Dermis blood vessel endothelial cell (primary cell): Measurements from ENCODE around the gene ZEB1. TPM values are rescaled to one million over a fixed set of nuclear protein-coding genes. Genes with fewer than 3 reads are reported as not detected.

ENCODE experiments used
- DNase-seq: peaks from one replicate; pipeline ENCODE4 v3.0.0; 2010
- total RNA-seq: library from RNA; depleted of rRNA; stranded (reverse); fragments of >200 nt; gene quantifications from 2 replicates; pipeline ENCODE4 v1.2.3, GENCODE V29; 2014

The ZEB1 gene
- total RNA-seq = 136 and 139 TPM in 2 replicates

DNA sequence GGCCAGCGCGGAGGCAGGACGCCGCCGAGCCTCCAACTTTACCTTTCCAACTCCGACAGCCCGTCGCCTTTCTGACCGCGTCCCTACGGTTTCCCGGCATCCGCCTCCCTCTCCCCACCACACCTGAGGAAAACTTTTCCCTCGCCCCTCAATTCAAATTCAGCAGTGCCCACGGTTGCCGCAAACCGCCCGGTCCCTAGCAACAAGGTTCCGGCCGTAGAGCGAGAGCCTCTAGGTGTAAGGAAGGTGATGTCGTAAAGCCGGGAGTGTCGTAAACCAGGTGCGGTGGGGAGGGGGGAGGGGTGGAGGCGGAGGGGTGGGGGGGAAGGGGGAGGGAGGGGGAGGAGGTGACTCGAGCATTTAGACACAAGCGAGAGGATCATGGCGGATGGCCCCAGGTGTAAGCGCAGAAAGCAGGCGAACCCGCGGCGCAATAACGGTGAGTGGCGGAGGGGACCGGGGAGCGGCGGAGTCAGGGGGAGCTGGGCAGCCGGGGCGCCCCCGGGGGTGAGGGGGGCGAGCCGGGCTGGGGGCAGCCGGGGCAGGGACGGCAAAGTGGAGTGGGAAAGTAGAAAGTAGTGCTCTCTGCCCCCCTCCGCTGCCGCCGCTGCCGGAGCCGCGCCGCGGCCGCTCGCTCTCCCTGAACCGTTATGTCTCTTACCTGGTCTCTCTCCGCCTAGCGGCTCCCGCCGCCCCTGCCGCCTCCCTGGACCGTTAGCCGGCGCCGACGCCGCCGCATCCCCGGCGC, at the start of gene ZEB1:
TSS of gene ZEB1 (plus strand) at position 363 of the 748 bp plus-strand sequence. CDS start at position 382, 19 bp downstream.
- peak; percentile 97 for DNase-seq

DNA sequence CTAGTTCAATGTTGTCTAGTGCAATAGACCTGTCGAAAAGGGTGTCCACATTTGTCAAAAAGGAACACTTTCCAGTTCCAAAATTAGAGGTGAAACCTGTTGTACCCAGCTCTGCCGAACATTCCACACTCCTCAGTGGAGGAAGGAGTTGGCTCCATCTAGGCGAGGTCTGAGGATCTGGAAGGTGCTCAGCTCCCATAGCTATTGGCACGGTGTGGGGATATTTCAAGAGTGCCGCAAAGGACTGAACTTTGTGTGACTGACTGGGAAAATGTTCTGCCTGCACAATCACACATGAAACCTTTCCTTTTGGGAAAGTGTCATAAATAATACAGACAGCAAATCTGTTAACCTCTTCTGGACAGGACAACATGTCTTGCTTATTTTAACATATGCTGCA, 48.1 kb upstream of the ZEB1 start:
- no peak for DNase-seq

DNA sequence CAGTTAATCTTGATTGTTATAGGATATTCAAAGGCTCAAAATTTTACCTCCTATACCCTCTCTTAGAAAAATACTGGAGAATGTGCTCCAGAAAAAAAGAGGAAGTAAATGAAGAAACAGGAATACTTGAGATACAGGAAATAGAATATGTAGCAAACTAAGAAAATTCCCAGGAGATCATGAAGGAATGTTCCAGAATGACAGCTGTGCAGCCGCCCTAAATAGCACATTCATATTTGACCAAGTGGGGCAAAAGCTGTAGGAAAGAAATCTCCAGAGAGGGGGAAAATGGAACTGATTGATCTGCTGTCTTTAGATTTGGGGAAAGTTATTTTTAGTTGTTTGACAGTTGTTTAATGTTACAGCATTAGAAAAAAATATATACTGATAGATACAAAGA, 46.2 kb upstream of the ZEB1 start:
- DNase-seq = peak; percentile 9

DNA sequence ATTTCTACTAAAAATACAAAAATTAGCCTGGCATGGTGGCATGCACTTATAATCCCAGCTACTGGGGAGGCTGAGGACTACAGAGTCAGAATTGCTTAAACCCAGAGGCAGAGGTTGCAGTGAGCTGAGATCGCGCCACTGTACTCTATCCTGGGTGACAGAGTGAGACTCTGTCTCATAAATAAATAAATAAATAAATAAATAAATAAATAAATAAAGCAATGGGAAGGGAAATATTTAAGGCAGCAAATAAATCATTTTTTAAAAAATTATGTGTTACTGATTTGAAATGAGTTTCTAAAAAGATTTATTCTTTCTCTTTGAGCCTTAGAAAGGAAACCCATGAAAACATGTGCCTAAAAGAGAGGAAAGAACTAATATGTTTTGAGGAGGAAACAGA, 45.2 kb upstream of the ZEB1 start:
- no peak for DNase-seq

DNA sequence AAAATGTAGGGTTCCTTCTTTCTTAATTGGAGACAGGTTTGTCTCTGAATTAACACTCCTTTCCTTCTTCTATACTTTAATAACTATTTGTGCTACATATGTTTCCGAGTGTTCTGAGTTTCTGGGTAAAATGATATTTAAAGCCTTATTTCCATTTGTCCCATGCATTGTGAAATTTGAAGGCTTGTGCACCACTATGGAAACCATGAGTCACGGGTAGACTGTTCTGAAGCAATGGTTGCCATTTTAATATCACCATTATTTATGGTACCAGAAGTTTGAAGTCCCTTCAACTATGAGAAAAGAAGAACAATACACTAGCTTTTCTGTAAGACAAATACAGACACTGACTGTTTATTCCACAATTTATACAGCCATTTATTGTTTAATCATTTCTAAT, 44.7 kb upstream of the ZEB1 start:
- DNase-seq = no peak

DNA sequence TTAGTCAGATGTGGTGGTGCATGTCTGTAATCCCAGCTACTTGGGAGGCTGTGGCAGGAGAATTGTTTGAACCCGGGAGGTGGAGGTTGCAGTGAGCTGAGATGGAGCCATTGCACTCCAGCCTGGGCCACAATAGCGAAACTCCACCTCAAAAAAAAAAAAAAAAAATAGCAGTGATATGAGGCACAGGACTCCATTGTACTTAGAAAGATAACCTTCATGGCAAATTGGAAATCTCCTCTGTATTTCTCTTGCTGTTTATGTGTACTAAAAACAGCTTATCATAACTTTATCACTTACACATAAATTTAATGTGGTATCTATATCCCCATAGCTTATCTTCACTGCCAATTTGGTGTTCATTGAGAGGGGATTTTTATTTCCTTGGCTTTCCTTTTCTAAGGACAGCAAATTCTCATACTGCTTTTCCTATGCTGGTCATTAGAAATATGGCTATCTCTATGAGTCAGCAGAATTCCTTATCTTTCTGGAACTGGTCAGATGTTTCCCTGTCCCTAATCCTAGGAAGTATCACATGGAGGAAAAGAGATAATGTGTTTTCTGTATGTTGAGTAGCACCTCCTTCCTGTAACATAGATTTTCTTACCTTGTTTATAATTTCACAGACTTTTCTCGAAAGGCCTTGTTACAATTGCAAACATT, 40.6 kb upstream of the ZEB1 start:
- peak; percentile 78 for DNase-seq

DNA sequence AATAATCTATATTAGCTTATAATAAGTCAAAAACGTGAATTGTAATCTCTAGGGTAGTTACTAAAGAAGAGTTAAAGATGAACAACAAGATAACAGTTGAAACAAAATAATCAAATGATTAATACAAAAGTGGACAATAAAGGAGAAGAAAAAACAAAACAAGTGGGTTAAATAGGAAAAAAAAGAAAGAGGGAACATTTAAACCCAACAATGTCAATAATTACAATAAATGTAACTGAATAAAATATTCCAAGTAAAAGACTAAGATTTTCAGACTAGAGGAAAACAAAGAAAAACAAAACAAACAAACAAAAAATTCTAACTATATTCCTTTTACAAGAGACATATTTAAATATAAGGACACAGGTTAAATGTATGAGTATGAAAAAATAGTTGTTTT, 38.0 kb upstream of the ZEB1 start:
- no peak for DNase-seq

DNA sequence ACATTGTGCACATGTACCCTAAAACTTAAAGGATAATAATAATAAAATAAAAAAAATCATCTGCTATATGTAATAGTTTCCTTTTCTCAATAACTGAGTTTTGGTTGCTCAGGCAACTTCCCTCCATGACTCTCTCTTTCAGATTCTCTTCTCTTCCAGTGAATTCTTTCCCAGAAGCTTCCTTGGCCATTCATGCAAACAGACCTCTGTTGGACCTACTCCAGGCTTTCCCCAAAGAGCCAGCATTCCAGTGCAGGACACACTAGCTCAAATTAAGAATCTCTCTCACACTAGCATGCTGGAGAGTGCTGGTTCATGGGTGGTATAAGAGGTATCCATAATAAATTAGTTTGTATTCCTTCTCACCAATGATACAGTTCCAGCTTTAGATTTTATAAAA, 31.0 kb upstream of the ZEB1 start:
- no peak for DNase-seq

DNA sequence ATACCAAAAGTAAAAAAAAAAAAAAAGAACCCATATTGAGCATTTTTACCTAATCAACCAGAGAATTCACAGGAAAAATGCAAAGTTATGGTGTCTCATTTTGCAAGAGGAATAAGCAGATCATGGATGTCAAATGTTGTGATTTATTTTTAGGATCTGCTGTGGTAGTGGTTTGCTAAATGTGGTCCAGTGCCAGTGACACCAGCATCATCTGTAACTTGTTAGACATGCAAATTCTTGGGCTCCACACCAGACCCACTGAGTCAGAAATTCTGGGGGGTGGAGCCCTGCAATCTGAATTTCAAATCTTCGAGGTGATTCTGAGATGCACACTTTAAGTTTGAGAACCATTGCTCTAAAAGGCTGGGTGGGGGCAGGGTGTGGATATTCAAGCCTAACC, 30.1 kb upstream of the ZEB1 start:
- DNase-seq = no peak

DNA sequence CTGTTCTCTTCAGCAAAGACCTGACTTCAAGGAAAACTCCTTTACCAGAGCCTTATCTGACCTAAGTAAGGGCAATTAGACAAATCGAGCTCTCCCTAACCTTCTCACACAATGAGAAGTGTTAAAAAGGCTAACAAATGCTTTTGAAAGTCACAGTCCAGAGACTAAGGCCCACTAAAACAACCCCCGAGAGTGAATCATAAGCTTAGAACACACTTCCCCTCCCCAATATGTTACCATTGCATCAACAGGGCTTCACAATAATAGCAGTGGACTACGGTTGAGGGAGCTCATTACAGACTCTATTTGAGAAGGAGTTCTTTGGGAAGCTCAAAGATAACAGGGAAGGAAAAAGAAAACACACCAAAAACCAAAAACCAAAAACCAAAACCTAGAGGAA, 28.6 kb upstream of the ZEB1 start:
- DNase-seq = no peak

DNA sequence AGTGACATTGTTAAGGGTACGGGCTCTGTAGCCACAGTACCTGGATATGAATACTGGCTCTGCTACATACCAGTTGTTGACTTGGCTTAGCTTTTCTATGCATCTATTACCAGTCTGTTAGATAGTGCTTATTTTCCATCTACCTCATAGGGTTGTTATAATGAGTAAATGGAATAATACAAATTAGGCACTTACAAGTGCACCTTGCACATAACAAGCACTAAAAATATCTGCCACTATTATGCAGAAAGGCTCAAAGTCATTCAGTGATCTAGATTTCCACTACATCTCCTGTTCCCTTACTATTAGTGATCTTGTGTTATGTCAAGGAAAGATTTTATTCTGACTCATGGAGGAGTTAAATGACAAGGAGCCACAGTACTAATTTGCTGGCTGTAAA, 27.9 kb upstream of the ZEB1 start:
- DNase-seq = no peak

DNA sequence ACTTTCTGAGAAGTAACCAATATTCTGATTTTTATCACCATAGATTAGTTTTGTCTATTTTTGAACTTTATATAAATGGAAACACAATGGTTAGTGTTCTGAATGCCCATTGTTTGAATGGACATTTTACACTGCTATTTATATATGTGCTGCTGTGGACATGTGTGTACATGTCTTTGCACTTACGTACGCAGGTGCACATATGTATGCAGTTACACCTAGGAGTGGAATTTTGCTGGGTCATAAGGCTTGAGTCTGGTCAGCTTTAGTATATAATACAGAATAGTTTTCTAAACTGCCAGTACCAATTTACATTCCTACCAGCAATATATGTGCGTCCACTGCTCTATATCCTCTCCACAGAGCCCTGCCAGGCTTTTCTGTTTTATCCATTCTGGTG, 24.5 kb upstream of the ZEB1 start:
- no peak for DNase-seq

DNA sequence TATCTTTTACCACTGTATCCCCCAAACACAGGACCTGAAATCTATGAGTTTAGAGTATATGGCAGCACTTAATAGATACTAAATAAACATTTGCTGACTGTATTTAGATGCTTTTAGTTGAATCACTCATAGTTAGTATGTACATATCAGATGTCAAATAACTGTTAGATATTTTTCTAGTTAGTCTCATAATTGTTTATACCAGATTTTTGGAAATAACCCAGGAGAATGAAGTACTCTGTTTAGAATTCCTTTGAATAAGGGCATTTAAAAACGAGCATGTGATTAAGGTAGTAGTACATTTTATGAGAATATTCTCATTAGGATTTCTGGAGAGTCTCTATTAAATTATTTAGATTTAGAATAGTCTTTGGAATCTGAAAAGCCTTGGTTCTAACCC, 22.3 kb upstream of the ZEB1 start:
- no peak for DNase-seq

DNA sequence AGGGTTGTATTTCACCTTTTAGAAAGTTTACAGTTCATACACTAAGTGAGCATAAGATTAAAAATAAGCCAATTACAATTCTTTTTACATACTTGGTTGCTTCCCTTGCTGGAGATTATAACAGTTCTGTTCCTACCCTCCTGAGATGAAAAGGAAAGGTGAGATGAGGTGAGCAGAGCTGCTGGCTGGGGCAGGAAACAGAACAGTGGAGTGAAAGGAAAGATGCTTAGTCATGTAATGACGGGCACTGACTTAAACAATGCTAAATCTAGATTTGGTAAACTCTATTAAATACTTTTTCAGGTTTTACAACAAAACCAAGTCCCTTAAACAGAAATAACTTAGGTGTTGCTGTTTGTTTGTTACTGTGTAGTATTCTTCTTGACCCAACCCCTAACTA, 19.9 kb upstream of the ZEB1 start:
- DNase-seq = peak; percentile 66

DNA sequence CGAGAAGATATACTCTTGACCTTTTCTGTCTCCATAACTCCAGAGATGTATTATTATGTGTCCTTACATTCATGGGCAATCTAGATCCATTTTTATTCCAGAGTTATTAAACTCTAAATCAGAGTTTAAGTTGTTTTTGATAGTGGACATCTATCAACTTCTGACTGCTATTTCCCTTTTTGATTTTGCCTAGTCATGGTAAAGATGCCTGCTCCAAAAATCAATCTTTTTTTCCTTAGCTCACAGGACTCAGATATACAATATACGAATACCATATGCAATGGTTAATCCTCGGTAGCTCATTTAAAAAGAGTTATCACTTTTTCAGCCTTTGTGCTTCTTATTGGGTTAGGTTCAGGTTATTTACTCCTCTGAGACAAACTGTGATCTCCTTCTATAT, 15.8 kb upstream of the ZEB1 start:
- no peak for DNase-seq

DNA sequence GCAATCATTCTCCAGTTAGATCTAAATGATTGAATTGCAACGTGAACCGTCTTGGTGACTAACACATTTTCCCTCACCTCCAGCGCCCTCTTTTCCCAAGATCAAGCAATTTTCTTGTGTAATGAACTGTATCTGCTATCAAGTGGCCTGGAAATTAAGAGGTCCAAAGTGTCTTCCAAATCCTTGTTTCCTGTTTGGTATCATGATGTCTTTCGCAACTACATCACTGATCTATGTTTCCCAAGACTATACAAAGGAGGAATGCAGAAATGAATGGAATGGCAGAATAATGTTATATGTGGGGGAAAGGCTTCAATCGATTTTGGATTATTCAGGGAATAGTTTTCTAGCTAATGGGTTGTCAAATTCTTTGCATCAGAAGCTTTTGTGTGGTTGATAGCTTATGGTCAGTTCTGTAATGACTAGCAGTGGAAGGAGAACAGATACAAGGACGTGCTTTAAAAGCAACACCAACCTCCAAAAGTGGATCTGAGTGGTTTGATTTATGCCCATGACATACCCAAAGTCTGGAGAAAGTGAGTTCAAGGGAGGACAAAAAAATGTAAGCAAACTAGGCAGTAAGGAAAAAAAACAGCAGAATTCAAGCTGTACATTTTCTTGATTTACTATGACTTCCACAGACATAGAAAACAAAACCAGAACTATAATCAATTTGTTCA, 14.6 kb upstream of the ZEB1 start:
- DNase-seq = no peak

DNA sequence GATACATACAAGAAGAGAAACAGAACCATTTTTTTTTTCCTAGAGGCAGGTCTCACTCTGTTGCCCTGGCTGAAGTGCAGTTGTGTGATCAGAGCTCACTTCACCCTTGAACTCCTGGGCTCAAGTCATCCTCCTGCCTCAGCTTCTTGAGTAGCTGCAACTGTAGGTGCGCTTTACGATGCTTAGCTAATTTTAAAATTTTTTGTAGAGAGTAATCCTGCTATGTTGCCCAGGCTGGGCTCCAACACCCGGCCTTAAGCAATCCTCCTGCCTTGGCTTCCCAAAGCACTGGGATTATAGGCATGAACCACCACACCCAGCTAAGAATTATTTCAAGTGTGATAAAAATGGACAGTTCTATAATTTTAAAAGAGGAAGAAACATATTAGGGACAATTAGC, 5.6 kb upstream of the ZEB1 start:
- no peak for DNase-seq

DNA sequence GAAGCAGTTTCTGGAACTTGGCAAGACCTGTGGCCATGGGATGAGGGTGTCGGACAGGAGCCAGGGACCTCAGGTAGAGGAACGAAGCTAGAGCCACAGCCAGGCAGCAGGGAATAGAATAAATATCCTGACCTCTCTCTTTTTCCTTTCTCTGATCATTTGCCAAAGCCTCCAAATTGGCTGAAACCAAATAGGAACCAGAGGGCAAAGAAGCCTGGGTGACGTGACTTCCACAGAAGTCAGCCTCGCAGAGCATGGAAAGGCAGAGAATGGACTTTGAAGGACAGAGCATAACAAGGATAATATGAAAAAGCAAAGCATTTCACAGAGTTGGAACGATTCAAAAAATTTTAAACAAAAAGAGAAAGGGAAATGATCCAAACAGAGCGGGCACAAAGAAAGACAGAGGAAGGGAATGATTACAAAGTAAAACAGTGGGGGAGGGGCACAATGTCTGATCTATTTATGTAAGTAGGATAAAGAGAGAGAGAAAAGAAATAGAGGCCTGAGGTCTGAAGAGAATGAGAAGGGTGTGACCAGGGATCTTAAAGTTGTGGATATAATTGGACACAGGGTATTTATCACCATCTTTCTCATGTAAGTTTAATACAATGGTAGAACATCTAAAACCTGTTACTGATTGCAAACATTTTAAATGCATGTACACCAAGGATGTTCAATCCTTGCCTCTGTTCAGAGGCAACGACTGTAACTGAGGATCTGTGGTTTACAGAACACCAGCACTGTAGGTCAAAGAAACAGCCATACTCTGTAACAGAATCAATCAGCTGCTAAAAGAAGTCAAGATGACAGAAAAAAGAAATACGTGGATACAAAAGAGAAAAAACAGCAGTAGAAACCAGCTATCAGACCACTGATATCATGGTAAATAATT, 4.5 kb upstream of the ZEB1 start:
- peak; percentile 29 for DNase-seq

DNA sequence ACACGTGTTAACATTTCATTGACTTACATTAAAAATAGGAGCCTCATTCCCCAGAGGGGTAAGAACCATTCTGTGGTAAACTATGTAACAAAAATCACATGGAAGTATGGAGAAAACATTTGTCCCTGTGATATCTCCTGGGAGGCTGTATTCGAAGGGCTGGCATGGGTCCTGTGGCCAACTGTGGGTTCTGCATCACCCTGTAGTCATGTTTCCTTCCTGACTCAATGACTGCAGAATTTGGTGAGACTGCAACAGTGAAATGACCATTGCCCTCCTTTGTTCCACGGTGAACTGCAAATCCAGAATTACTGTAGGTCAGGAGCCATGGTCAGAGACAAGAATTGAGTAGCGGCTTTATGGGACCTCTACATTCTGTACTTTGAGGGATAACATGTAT, 3.6 kb upstream of the ZEB1 start:
- peak; percentile 90 for DNase-seq

DNA sequence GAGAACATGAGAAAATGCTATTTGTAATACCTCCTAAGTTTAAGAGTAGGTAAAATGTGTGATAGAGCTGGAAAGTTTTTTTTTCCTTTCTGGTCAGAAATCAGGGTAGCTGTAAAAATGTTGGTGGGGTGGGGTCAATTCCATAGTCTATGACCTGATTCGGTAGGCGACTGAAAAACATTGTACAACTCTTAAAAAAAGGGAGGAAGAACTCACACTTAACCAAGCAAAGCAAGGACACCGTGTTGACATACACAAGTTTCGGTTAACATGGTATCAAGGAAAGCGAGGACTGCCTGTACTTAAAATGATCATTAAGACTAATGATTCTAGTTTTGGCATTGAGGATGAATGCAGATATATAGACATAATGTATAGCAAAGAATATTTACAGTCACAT, 1.8 kb upstream of the ZEB1 start:
- DNase-seq = no peak

DNA sequence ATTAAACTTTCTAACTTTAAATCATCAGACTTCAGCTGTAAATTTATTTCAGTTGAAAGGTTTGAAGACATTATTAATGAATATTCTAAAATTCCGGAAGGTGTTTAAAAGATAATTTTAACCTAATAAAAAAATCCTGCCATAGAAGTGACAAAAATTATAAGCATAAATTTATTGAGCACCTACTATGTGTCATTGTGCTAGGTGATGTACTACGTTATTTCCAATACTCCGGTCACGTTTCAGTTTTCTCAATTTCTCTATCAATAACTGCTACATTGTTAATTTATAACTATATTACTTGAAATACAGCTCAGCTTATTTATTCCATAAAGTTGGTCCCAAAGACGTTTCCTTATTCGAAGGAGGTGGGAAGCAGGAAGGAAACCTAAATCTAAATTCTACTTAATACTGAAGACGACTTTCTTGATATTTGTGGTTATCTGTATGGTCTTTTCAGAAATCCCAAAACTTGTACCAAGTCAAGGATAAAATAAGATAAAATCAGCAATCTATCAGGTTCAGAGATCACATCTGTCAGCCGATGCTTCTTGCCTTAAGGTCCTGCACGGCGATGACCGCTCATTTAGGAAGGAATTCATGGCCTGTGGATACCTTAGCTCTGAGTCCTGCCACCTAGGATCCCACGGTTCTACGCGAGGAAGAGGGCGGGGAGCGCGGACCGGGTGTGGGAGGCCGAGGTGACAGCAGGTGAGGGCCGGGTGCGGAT, 1.2 kb upstream of the ZEB1 start:
- no peak for DNase-seq

DNA sequence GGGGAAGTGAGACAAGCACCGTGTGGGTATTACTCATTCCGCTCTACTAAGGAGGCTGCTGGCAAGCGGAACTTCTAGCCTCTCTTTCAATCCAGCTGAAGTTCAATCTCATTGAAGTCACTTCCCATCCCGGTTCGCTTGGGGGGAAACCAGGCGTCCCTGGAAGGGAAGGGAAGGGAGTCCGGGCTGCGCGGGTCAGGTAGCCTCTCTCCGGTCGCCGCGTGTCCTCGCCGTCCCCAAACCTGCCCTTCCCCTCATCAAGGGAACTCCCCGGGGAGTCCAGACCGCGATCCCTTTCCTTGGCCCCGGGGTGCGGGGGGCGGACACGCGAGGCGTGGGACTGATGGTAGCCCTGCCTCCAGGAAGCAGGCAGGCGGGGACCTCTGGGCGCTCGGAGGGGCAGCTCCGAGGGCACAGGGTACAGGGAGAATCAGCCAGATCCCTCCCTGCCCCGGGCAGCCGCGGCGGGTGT, 598 bp upstream of the ZEB1 start:
- peak; percentile 93 for DNase-seq
